Measurements from ENCODE around the gene STMND1.

DNA sequence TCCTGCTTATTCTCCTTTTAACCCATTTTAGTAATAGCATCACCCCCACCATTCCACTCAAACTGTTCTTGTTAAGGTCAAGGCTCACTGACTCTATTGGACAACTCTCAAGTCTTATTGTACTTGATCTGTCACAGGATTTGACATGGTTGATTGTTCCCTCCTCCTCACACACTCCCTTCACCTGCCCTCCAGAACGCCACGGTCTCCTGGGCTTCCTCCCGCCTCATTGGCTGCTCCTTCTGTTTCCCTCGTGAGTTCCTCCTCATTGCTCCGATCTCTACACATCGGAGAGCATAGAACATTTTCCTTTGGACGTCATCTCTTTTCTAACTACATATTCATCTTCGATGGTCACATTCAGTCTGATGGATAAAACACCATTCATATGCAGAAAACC lies 55.1 kb downstream of the STMND1 start:
- TF ChIP-seq, protein P1, sequence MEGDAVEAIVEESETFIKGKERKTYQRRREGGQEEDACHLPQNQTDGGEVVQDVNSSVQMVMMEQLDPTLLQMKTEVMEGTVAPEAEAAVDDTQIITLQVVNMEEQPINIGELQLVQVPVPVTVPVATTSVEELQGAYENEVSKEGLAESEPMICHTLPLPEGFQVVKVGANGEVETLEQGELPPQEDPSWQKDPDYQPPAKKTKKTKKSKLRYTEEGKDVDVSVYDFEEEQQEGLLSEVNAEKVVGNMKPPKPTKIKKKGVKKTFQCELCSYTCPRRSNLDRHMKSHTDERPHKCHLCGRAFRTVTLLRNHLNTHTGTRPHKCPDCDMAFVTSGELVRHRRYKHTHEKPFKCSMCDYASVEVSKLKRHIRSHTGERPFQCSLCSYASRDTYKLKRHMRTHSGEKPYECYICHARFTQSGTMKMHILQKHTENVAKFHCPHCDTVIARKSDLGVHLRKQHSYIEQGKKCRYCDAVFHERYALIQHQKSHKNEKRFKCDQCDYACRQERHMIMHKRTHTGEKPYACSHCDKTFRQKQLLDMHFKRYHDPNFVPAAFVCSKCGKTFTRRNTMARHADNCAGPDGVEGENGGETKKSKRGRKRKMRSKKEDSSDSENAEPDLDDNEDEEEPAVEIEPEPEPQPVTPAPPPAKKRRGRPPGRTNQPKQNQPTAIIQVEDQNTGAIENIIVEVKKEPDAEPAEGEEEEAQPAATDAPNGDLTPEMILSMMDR (conservative IDR thresholded peaks at IDR 0.05): no peak
- no peak for TF ChIP-seq EZH2 (IDR thresholded peaks at IDR 0.05; ENCODE audit: low read depth)
